BJ (cell line): ENCODE data around the gene CHMP6. TPM values are rescaled to one million over a fixed set of nuclear protein-coding genes. Genes with fewer than 3 reads are reported as not detected.

Experiments used
- CTCF ChIA-PET: fragments of 350-600 bp; formaldehyde crosslinking; extraction: SDS; loops from one replicate; lab custom pipeline; 2021; ENCODE audit warnings: antibody characterized with exemption, inconsistent platforms; lab: Yijun Ruan, JAX
- POLR2A ChIA-PET: fragments of 300-600 bp; sonication (Branson Sonifier 250); formaldehyde crosslinking; extraction: SDS; loops from one replicate; lab custom pipeline; 2021; ENCODE audit warnings: antibody characterized with exemption; lab: Charles Lee
- DNase-seq: peaks from one replicate; pipeline ENCODE4 v3.0.0-alpha.2; 2011; ENCODE audit warnings: low read depth
- H3K27me3 ChIP-seq: 2 replicates; pipeline ENCODE4 v1.6.0; 2011; ENCODE audit warnings: low read length; ENCODE audit not compliant: control insufficient read depth, insufficient read depth
- H3K36me3 ChIP-seq: 2 replicates; pipeline ENCODE4 v1.5.1; 2011; ENCODE audit warnings: low read length; ENCODE audit not compliant: control insufficient read depth, insufficient read depth
- H3K4me3 ChIP-seq: 2 replicates; pipeline ENCODE4 v1.5.1; 2011; ENCODE audit warnings: low read depth, mild to moderate bottlenecking, control low read depth, low read length
- polyA plus RNA-seq: library from polyadenylated mRNA; depleted of rRNA; stranded (reverse); fragments of >200 nt; gene quantifications from 2 replicates; pipeline ENCODE4 v1.2.3, GENCODE V29; 2011
- TF ChIP-seq, protein P1 (sequence below): IDR thresholded peaks from 2 replicates; pipeline ENCODE4 v1.5.1; 2011; ENCODE audit warnings: low read depth, mild to moderate bottlenecking, control low read depth, inconsistent platforms, low read length, moderate library complexity; ENCODE audit not compliant: insufficient read depth

The CHMP6 gene
- polyA plus RNA-seq, 1 experiment = 30.7 TPM

DNA sequence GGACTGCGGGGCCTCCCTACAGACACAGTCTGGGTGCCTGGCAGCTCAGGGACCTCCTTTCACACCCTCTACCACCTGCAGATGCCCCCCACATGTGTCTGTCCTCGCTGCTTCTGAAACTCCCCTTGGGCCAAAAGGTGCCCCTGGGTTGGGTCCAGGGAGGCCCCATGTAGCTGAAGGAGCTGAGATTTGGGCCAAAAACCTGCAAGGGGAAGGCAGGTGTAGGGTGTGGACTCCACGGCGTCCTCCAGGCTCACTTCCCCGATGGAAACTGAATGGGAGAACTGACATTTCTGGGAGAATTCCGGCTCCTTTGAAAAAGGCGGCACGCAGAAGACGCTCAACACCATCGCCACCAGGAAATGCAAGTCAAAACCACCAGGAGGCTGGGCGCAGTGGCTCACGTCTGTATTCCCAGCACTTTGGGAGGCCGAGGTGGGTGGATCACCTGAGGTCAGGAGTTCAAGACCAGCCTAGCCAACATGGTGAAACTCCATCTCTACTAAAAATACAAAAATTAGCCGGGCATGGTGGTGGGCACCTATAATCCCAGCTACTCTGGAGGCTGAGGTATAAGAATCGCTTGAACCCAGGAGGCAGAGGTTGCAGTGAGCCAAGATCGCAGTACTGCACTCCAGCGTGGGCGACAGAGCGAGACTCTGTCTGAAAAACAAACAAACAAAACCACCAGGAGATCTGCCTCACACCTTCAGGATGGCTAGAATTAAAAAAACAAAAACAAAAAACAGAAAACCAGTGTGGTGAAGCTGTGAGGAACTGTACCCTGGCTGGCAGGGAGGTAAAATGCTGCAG is 30.1 kb downstream of the CHMP6 start:
- ChIA-PET CTCF (interaction anchor here (0.6 to 9.5 kb wide), 8 partner anchors 13 to 151 kb away, joined by 3 to 176 read pairs (median 4); partner anchors contain the start of gene BAIAP2), POLR2A (no interaction called here)
- TF ChIP-seq, protein P1, sequence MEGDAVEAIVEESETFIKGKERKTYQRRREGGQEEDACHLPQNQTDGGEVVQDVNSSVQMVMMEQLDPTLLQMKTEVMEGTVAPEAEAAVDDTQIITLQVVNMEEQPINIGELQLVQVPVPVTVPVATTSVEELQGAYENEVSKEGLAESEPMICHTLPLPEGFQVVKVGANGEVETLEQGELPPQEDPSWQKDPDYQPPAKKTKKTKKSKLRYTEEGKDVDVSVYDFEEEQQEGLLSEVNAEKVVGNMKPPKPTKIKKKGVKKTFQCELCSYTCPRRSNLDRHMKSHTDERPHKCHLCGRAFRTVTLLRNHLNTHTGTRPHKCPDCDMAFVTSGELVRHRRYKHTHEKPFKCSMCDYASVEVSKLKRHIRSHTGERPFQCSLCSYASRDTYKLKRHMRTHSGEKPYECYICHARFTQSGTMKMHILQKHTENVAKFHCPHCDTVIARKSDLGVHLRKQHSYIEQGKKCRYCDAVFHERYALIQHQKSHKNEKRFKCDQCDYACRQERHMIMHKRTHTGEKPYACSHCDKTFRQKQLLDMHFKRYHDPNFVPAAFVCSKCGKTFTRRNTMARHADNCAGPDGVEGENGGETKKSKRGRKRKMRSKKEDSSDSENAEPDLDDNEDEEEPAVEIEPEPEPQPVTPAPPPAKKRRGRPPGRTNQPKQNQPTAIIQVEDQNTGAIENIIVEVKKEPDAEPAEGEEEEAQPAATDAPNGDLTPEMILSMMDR = no peak

DNA sequence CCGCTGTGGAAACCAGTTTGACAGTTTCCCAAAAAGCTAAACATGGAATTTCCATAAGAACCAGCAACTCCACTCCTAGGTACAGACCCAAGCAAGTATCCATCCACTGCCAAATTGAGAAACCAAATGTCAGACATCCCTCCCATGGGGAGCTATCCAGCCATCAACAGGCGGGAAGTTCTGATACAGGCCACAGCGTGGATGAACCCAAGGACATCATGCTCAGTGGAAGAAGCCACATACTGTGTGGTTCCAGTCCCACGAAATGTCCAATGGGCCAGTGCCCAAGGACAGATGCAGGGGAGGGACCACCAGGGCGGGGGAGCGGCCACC is 30.7 kb downstream of the CHMP6 start:
- ChIA-PET CTCF (interaction anchor here (0.6 to 9.5 kb wide), 8 partner anchors 12 to 151 kb away, joined by 3 to 176 read pairs (median 4); partner anchors contain the start of gene BAIAP2), POLR2A (no interaction called here)
- no peaks in the 10 kb centered on the region for H3K36me3 ChIP-seq
- H3K4me3 ChIP-seq = no peak overlapping the region
- H3K27me3 ChIP-seq = peaks cover 12% of the 10 kb centered on the region
- DNase-seq = no peak
- TF ChIP-seq, protein P1 = no peak

More for the DNA sequence above, 30.1 kb downstream of the CHMP6 start:
- Histone ChIP-seq H3K4me3 (no peak overlapping the region), H3K27me3 (peaks cover 11% of the 10 kb centered on the region), H3K36me3 (no peaks in the 10 kb centered on the region)
- no peak for DNase-seq

DNA sequence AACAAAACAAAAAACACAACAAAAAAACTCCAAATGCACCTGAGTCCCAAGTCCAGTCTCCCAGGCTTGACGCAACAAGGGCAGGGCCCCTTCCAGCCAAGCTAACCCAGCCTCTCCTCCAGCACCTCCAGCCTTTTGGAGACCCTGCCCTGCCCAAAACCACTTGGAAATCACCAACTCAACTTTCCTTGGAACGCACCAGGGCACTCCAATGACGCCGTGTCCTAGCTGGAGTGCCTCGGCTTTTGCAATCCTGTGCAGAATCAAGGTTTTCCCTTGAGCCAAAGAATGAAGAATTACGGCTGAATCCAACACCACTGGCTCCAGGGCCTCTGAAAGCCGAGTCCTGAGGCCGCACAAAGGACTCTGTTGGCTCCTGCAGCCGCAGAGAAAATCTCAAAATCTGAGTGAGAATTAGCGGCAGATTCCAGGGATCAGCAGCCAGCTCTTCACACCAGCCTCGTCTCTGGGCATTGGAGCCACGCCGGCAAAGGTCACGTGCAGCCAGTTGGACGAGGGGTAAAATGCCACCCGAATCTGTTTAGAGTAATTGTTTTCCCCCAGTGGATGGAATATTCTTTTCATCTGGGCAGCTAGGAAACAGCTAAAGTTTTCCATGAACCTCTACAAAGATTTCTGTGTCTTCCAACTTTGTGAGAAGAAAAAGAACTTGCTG is 33.6 kb downstream of the CHMP6 start:
- DNase-seq = no peak
- POLR2A ChIA-PET = no interaction called here
- Histone ChIP-seq H3K27me3 (peaks cover 23% of the 10 kb centered on the region), H3K4me3 (no peak overlapping the region), H3K36me3 (no peaks in the 10 kb centered on the region)
- TF ChIP-seq, protein P1 = no peak
- CTCF ChIA-PET = interaction anchor here (0.7 to 9.5 kb wide), 11 partner anchors 11 to 118 kb away, joined by 3 to 176 read pairs (median 4); no protein-coding TSS in a partner anchor

DNA sequence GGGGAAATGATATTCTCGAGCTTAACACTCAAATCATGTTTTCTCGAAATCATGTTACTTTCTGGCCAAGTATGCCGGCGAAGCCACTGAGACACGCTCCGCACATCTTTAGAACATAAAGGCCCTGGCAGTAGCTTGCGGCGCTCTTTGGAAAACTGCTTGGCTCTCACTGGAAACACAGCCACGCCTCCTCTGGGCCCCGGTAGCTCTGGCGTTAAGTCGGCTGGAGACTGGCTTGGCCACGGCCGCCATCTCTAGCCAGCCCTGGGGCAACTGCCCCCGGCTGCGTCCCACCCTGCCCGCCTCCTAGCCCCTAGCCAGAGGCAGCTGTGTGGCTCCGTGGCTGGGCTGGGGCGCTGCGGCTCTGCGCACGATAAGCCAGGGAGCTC is 34.1 kb downstream of the CHMP6 start:
- DNase-seq = no peak
- POLR2A ChIA-PET = no interaction called here
- Histone ChIP-seq H3K36me3 (peaks cover 1% of the 10 kb centered on the region; the same call in 1 of the 2 replicates), H3K27me3 (peaks cover 23% of the 10 kb centered on the region), H3K4me3 (no peak overlapping the region)
- CTCF ChIA-PET = interaction anchor here (0.7 to 9.5 kb wide), 10 partner anchors 11 to 118 kb away, joined by 3 to 176 read pairs (median 4); no protein-coding TSS in a partner anchor
- TF ChIP-seq, protein P1 = no peak
